Measurements from ENCODE around the gene ABCA7. TPM values are rescaled to one million over a fixed set of nuclear protein-coding genes. Genes with fewer than 3 reads are reported as not detected.

Gene ABCA7
- total RNA-seq, 2 donors from 2014 or later = 21.8 to 31.2 TPM

DNA sequence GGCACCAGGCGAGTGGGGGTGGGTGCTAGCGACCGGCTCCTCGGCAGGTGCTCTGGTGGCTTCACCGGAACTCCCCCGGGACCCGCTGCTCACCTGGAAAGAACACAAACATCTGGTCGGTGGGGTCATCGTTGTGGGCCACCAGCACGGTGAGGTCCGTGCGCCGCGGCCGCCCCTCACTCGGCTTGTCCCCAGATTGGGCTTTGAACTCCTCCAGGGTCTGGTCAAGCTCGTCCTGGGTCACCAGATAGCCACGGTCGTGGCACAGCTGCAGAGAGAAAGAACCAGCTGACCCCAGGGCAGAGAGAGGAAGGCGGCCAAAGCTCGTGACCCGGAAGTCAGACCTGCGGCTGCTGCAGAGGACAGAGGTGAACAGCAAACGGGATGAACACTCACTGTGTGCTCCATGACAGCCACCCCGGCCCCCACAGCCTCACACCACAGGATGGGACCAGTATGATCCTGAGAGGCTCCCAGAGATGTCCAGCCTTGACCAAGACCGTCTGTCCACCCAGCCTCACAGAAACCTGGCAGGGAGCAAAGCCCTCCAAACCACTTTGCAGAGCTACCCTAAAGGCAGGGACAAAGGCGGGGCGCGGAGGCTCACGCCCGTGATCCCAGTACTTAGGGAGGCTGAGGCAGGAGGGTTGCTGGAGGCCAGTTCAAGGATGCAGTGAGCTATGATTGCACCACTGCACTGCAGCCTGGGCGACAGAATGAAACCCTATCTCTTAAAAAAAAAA lies 54.1 kb downstream of the ABCA7 start:
- Mint-ChIP-seq H3K9me3 (no peaks in the 10 kb centered on the region), H3K27me3 (no peaks in the 10 kb centered on the region), H3K4me1 (peaks cover 22% of the 10 kb centered on the region), H3K36me3 (ENCODE audit: low read depth) (peaks cover 61% of the 10 kb centered on the region), H3K27ac (peak overlapping the region; percentile 65), H3K4me3 (peak overlapping the region; percentile 90)
- no peak for ATAC-seq (replicated peaks)

DNA sequence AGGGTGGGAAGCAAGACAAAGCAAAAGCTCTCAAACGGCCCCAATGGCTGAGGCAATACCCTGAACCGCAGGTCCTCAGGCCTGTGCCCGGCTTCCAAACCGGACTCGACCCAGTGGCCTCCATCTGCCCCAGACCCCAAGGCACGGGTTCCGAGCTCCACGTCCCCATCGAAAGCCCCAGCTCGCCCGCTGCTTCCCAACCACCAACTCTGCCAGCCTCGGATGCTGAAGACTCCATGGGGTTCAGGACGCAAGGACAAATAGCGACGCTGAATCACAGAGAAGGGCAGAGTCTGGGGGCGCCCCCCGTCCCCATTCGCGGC lies 54.7 kb downstream of the ABCA7 start:
- Mint-ChIP-seq H3K27me3 (no peaks in the 10 kb centered on the region), H3K36me3 (ENCODE audit: low read depth) (peaks cover 63% of the 10 kb centered on the region), H3K27ac (peak overlapping the region; percentile 65), H3K9me3 (no peaks in the 10 kb centered on the region), H3K4me1 (peaks cover 29% of the 10 kb centered on the region), H3K4me3 (peak overlapping the region; percentile 90)
- ATAC-seq (replicated peaks) = peak; percentile 3

DNA sequence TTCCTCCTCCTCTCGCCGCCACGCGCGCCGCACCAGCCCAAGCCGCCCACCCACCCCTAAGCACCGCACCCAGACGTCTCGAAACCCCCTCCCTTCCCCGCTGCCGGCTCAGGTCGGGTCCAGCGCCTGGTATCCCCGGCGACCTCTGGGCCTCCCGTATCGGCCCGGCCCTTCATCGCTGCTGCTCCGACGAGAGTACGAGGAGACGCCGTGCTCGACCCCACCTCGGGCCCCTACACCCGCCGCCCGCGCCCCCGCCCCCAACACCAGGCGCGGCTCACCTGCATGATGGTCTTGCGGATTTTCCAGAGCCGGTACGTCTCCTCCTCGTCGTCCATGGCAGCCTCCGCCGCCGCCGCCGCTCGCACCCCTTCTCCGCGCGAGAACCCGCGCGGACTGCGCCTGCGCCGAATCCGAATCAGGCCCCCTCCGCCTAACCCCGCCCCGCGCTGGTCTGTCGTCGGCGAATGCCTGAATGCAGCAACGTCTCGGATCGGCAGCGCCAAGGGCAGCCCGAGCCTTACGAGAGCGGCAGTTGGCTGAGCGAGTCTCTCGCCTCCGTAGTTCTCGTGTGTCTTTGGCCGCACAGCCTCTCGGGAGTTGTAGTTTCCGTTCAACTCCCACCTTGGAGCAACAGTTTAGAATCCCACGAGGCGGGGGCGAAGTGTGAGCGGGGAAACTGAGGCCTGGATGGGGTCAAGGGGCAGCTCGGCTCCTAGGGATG lies 55.2 kb downstream of the ABCA7 start, which contains the start of gene POLR2E:
POLR2E (minus strand) TSS at position 398 of the 724 bp plus-strand sequence; CDS start at position 338, 60 bp downstream.
- peak within 1 kb of the TSS; percentile 90 for H3K4me3 Mint-ChIP-seq
- peak within 1 kb of the TSS; percentile 65 for H3K27ac Mint-ChIP-seq
- no peaks in the 10 kb centered on the region for H3K9me3 Mint-ChIP-seq
- H3K36me3 Mint-ChIP-seq (ENCODE audit: low read depth) = peaks cover 63% of the 10 kb centered on the region
- no peaks in the 10 kb centered on the region for H3K27me3 Mint-ChIP-seq
- peak; percentile 88 for ATAC-seq (replicated peaks)
- peaks cover 34% of the 10 kb centered on the region for H3K4me1 Mint-ChIP-seq

DNA sequence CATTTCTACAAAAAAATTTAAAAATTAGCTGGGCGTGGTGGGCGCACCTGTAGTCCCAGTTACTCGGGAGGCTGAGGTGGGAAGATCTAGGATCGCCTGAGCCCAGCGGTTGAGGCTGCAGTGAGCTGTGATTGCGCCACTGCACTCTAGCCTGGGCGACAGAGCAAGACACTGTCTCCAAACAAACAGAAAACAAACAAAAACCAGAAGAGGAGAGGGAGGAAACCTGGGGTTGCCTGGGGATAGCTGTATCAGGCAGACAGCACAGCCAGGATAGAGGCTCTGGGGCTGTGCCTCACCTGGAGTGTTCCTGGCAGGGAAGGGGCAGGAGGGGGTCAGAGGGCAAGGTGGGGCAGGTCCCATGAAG lies 57.9 kb downstream of the ABCA7 start:
- no peak for ATAC-seq (replicated peaks)
- H3K4me3 Mint-ChIP-seq = peak overlapping the region; percentile 74
- H3K9me3 Mint-ChIP-seq = no peaks in the 10 kb centered on the region
- peak overlapping the region; percentile 89 for H3K27ac Mint-ChIP-seq
- H3K4me1 Mint-ChIP-seq = peaks cover 36% of the 10 kb centered on the region
- H3K36me3 Mint-ChIP-seq (ENCODE audit: low read depth) = peaks cover 47% of the 10 kb centered on the region
- no peaks in the 10 kb centered on the region for H3K27me3 Mint-ChIP-seq

DNA sequence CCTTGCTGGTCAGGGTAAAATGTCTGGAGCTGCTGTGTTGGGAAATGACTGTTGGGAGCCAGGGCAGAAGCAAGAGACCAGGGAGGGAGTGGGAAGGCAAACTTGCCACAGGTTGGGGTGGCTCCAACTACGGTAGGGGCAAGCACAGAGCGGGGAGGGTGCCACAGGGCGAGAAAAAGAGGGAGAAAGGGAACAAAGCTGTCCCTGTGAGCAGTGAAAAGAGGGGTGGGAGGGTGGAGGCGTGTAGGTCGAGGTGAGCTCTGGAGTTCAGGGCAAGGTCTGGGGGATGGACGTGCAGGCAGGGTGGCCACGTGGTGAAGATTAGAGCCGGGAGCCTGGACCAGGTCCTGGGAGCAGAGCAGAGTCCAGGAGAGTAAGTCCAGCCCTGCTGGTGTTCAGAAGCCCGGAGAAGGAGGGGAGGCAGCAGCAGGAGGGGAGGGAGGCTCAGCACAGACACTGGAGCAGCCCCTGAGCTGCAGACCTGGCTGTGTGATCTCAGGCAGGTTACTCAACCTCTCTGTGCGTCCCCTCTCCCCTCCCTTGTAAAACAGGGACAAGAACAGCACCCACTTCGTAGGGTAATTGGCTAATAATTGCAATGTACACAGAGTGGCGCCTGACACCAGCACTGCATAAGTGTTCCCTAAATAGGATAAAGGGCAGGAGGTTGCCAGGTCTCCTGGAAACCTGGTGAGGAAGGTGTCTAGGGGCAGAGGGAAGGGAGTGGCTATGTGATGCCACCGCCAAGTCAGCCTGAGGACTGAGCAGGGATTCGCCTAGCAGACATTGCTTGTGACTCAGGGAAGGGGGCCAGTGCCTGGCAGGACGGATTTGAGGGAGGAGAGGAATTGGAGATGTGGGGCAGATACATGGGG lies 58.5 kb downstream of the ABCA7 start:
- ATAC-seq (replicated peaks) = no peak
- no peaks in the 10 kb centered on the region for H3K27me3 Mint-ChIP-seq
- peak overlapping the region; percentile 89 for H3K27ac Mint-ChIP-seq
- H3K36me3 Mint-ChIP-seq (ENCODE audit: low read depth) = peaks cover 45% of the 10 kb centered on the region
- H3K4me3 Mint-ChIP-seq = peak overlapping the region; percentile 74
- H3K4me1 Mint-ChIP-seq = peaks cover 38% of the 10 kb centered on the region
- H3K9me3 Mint-ChIP-seq = no peaks in the 10 kb centered on the region

DNA sequence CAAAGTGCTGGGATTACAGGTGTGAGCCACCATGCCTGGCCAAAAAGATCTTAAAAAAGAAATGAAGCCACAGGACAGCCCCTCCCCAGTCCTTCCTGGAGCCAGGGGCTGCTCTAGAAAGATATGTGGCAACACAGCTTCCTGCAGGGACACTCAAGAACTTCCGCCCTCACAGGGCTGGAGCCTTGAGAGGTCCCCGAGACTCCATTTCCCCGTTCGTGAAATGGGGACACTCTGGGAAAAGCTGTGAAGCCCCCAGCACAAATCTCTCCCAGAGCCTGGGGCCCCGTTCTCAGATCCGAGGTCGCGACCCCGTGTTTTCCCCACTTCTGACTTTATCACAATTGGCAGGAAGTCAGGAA lies 61.4 kb downstream of the ABCA7 start:
- ATAC-seq (replicated peaks) = no peak
- peak overlapping the region; percentile 78 for H3K4me3 Mint-ChIP-seq
- H3K4me1 Mint-ChIP-seq = peaks cover 28% of the 10 kb centered on the region
- H3K27me3 Mint-ChIP-seq = no peaks in the 10 kb centered on the region
- peak overlapping the region; percentile 67 for H3K27ac Mint-ChIP-seq
- H3K9me3 Mint-ChIP-seq = no peaks in the 10 kb centered on the region
- H3K36me3 Mint-ChIP-seq (ENCODE audit: low read depth) = peaks cover 25% of the 10 kb centered on the region

DNA sequence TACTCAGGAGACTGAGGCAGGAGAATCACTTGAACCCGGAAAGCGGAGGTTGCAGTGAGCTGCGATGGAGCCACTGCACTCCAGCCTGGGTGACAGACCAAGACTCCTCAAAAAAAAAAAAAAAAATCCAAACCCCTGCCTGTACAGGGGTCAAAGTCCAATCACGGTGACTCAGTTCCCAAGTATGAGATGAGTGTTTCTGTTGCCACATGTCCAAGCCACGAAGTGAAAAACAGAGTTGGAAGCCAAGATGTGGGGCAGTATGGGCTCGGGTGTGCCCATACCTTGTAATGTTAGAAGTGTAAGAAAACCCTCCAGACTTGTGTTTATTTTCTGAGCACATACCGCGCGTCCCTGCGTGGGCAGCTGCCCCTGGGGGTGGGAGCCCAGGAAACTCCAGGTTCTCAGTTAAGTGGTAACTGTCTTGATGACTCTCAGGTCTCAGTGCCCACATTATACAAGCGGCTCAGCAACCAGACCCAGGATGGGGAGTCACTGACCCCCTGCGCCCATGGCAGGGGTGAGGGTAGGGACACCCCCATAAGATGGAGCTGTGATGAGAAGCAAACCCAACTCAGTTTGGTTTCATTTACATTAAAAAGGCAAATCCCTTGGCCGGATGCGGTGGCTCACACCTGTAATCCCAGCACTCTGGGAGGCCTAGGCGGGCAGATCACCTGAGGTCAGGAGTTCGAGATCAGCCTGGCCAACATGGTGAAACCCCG lies 62.7 kb downstream of the ABCA7 start:
- ATAC-seq (replicated peaks) = peak; percentile 73
- peaks cover 28% of the 10 kb centered on the region for H3K4me1 Mint-ChIP-seq
- H3K4me3 Mint-ChIP-seq = peak overlapping the region; percentile 78
- peak overlapping the region; percentile 94 for H3K27ac Mint-ChIP-seq
- peaks cover 37% of the 10 kb centered on the region for H3K36me3 Mint-ChIP-seq (ENCODE audit: low read depth)
- no peaks in the 10 kb centered on the region for H3K9me3 Mint-ChIP-seq
- no peaks in the 10 kb centered on the region for H3K27me3 Mint-ChIP-seq

DNA sequence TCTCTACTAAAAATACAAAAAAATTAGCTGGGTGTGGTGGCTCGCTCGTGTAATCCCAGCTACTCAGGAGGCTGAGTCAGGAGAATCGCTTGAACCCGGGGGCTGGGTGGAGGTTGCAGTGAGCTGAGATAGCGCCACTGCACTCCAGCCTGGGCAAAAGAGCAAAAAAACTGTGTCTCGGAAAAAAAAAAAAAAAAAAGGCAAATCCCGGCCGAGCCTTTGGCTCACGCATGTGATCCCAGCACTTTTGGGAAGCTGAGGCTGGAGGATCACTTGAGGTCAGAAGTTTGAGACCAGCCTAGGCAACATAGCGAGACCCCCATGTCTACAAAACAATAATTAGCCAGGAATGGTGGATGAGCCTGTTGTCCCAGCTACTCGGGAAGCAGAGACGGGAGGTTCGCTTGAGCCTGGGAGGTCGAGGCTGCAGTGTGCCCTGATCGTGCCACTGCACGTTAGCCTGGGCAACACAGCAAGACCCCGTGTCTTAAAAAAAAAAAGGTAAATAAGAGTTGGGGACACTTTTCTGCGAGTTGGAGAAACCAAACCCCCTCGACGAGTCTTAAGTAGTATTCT lies 63.3 kb downstream of the ABCA7 start:
- Mint-ChIP-seq H3K27me3 (no peaks in the 10 kb centered on the region), H3K9me3 (no peaks in the 10 kb centered on the region), H3K4me1 (peaks cover 24% of the 10 kb centered on the region), H3K36me3 (ENCODE audit: low read depth) (peaks cover 39% of the 10 kb centered on the region), H3K27ac (peak overlapping the region; percentile 94), H3K4me3 (peak overlapping the region; percentile 78)
- ATAC-seq (replicated peaks) = no peak

DNA sequence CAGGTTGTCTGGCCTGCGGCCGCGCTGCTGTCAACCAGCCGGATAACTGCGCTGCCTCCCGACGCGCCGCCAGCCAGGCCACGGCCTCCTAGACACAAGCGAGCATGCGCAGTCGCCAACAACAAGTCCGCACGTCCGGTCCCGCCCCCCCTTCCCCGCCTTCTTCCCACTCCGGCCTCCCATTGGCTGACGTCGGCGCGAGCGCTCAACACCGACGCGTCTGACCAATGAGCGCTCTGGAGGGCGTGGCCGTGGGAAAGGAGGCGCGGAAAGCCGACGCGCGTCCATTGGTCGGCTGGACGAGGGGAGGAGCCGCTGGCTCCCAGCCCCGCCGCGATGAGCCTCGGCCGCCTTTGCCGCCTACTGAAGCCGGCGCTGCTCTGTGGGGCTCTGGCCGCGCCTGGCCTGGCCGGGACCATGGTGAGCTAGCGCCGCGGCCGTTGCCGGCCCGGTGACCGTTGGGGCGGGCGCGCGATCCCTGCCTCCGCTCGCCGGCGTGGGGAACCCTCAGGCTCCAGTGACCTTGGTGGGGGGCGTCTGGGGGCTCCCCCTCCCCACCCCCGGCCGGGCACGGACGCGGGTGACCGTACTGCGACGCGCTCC lies 63.9 kb downstream of the ABCA7 start, which contains the start of gene GPX4:
GPX4 (plus strand) TSS at position 287 of the 603 bp plus-strand sequence; CDS start at position 337, 50 bp downstream.
- Mint-ChIP-seq H3K4me1 (peaks cover 18% of the 10 kb centered on the region), H3K9me3 (no peaks in the 10 kb centered on the region), H3K4me3 (peak within 1 kb of the TSS; percentile 78), H3K36me3 (ENCODE audit: low read depth) (peaks cover 36% of the 10 kb centered on the region), H3K27ac (peak within 1 kb of the TSS; percentile 94), H3K27me3 (no peaks in the 10 kb centered on the region)
- ATAC-seq (replicated peaks) = peak; percentile 64

DNA sequence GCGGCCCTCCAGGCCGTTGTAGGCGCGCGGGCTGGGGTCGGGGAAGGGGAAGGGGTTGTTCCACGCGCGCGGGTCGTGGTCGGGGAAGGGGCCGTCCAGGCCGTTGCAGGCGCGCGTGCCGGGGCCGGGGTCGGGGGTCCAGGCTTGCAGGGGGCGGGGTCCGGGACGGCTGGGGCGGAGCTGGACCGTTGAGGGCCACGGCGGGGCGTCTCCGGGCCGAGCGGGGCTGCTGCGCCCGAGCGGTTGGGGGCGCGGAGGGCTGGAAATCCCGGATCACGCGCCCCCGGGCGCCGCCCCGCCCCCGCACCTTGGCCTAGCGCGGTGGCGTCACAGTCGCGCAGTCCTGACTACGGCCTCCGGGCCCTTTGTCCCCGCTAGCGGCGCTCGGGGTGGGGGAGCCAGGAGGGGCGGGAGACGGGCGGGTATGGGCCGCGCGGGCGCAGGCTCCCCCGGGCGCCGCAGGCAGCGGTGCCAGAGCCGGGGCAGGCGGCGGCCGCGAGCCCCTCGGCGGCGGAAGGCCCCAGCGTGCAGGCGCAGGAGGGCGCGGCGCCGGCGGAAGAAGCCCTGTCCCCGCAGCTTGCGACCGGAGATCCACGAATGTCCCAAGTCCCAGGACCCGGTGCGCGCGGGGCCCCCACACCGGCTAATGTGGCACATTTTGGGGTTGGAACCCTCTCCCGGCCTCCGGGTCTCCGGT lies 64.6 kb downstream of the ABCA7 start:
- Mint-ChIP-seq H3K4me1 (peaks cover 11% of the 10 kb centered on the region), H3K27ac (no peak overlapping the region), H3K9me3 (no peaks in the 10 kb centered on the region), H3K36me3 (ENCODE audit: low read depth) (peaks cover 31% of the 10 kb centered on the region), H3K4me3 (peak overlapping the region; percentile 56), H3K27me3 (no peaks in the 10 kb centered on the region)
- peak; percentile 6 for ATAC-seq (replicated peaks)

DNA sequence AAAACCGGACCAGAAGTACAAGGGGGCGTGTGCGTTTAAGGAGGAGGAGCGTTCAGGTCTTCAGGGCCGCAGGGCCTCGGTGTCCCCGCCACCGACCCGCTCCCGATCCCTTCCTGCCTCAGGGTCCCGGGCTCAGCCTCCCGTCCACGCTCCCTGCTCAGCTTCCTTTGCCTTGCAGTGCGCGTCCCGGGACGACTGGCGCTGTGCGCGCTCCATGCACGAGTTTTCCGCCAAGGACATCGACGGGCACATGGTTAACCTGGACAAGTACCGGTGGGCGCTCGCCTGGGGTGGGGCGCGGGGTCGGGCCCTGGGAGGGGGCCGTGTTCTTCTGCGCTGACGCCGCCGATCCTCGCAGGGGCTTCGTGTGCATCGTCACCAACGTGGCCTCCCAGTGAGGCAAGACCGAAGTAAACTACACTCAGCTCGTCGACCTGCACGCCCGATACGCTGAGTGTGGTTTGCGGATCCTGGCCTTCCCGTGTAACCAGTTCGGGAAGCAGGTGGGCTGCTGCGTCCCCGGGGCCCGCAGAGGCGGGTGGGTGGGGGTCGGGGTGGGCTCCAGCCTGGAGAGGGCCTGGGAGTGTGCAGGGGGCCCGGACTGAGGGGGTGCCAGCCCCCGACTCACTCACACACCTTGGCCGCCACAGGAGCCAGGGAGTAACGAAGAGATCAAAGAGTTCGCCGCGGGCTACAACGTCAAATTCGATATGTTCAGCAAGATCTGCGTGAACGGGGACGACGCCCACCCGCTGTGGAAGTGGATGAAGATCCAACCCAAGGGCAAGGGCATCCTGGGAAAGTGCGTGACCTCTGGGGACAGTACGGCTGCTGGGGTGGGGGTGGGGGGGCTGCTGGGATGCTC lies 65.3 kb downstream of the ABCA7 start:
- Mint-ChIP-seq H3K27ac (peak overlapping the region; percentile 62), H3K27me3 (no peaks in the 10 kb centered on the region), H3K9me3 (no peaks in the 10 kb centered on the region), H3K4me3 (peak overlapping the region; percentile 56), H3K36me3 (ENCODE audit: low read depth) (peaks cover 31% of the 10 kb centered on the region), H3K4me1 (peaks cover 4% of the 10 kb centered on the region)
- no peak for ATAC-seq (replicated peaks)
